BE2C (cell line): Measurements from ENCODE around the gene BBS1.

Source experiments
- DNase-seq: peaks from one replicate; pipeline ENCODE4 v3.0.0-alpha.2; 2020
- H3K27me3 ChIP-seq: fragments of 250-450 bp; sonication (Bioruptor Pico); 2 replicates; pipeline ENCODE4 v1.5.1; 2020; ENCODE audit warnings: mild to moderate bottlenecking
- H3K36me3 ChIP-seq: fragments of 250-450 bp; sonication (Bioruptor Pico); 2 replicates; pipeline ENCODE4 v1.5.1; 2020; ENCODE audit warnings: mild to moderate bottlenecking
- H3K4me1 ChIP-seq: fragments of 250-450 bp; sonication (Bioruptor Pico); 2 replicates; pipeline ENCODE4 v1.5.1; 2020
- H3K4me3 ChIP-seq: 2 replicates; pipeline ENCODE4 v1.5.1; 2011; ENCODE audit warnings: low read depth, low read length
- H3K9me3 ChIP-seq: fragments of 250-450 bp; sonication (Bioruptor Pico); 2 replicates; pipeline ENCODE4 v1.5.1; 2020
- TF ChIP-seq, protein P1 (sequence below): IDR thresholded peaks from 2 replicates; pipeline ENCODE4 v1.5.1; 2012; ENCODE audit warnings: mild to moderate bottlenecking, low read depth, low read length

BBS1 gene

DNA sequence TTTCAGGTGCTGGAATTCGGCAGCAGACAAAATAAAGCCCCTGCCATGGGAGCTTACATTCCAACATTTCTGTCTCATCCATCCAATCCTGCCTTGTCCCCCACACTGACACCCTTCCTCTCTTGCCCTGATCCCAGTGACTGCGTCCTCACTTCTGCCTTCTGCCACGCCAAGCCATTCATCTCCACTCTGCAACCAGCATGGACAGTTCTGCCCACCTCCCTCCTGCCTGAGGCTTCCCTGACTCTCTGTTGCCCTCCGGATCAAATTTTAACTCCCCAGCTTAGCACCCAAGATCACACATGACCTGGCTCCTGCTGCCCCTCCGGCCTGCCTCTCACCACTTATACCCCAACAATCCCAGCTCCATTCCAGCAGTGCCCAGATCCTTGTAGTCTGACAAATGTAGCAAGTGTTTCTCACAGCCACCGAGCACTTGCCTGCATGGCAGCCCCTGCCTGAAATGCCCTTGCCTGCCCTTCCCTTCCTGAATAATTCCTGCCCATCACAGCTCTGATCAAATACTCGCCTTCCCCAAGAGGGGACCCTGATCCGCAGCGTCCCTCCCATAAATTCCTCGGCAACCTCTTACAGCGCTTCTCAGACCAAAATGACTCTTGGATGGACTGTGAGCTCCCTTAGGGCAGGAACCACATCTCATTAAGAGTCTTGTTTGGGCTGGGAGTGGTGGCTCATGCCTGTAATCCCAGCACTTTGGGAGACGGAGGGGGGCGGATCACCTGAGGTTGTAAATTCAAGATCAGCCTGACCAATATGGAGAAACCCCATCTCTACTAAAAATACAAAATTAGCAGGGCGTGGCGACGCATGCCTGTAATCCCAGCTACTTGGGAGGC lies 38.6 kb downstream of the BBS1 start:
- no peak overlapping the region for H3K4me3 ChIP-seq
- DNase-seq: no peak
- TF ChIP-seq, protein P1, sequence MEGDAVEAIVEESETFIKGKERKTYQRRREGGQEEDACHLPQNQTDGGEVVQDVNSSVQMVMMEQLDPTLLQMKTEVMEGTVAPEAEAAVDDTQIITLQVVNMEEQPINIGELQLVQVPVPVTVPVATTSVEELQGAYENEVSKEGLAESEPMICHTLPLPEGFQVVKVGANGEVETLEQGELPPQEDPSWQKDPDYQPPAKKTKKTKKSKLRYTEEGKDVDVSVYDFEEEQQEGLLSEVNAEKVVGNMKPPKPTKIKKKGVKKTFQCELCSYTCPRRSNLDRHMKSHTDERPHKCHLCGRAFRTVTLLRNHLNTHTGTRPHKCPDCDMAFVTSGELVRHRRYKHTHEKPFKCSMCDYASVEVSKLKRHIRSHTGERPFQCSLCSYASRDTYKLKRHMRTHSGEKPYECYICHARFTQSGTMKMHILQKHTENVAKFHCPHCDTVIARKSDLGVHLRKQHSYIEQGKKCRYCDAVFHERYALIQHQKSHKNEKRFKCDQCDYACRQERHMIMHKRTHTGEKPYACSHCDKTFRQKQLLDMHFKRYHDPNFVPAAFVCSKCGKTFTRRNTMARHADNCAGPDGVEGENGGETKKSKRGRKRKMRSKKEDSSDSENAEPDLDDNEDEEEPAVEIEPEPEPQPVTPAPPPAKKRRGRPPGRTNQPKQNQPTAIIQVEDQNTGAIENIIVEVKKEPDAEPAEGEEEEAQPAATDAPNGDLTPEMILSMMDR: no peak

DNA sequence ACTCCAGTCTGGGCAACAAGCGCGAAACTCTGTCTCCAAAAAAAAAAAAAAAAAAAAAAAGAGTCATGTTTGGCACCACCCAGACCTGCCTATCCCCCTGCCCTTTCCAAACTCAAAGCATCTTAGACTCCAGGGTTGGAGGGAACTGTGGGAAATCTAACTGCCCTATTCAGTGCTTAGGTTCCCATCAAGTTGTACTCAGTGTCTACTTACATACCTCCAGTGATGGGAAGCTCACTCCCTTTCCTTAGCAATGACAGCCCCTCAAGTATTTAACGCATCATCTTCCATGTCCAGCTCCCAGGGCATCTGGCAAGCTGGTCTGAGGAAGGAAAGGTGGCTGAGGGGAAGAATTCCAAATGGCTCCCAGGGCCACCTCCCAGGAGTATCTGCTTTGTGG lies 39.3 kb downstream of the BBS1 start:
- TF ChIP-seq, protein P1: no peak
- no peak for DNase-seq
- H3K9me3 ChIP-seq: no peaks in the 10 kb centered on the region
- H3K36me3 ChIP-seq: no peaks in the 10 kb centered on the region
- H3K27me3 ChIP-seq: no peaks in the 10 kb centered on the region
- H3K4me3 ChIP-seq: no peak overlapping the region
- no peaks in the 10 kb centered on the region for H3K4me1 ChIP-seq

More for the DNA sequence above, 38.6 kb downstream of the BBS1 start:
- no peaks in the 10 kb centered on the region; the same call in 1 of the 2 replicates for H3K4me1 ChIP-seq
- H3K27me3 ChIP-seq: no peaks in the 10 kb centered on the region
- no peaks in the 10 kb centered on the region for H3K36me3 ChIP-seq
- no peaks in the 10 kb centered on the region for H3K9me3 ChIP-seq

DNA sequence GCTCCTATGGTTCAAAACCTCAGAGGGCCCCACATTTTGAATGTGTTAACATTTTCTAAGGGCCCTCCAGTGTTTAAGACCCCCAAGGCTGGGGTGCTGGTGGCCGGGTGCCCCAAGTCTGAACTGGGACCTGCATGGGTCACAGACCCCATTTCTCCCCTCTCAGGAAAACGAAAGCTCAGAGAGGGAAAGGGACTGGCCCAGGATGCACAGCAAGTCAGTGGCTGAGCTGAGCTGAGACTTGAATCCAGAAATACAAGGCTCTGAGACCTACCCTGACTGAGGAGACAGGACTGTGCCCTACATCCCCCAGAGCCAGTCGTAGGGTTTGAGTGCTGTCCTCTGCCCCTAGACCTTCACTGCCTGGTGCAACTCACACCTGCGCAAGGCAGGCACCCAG lies 40.5 kb downstream of the BBS1 start:
- no peak overlapping the region for H3K4me3 ChIP-seq
- H3K27me3 ChIP-seq: no peaks in the 10 kb centered on the region
- TF ChIP-seq, protein P1: no peak
- DNase-seq: no peak
- H3K9me3 ChIP-seq: no peaks in the 10 kb centered on the region
- no peaks in the 10 kb centered on the region for H3K4me1 ChIP-seq
- no peaks in the 10 kb centered on the region for H3K36me3 ChIP-seq

DNA sequence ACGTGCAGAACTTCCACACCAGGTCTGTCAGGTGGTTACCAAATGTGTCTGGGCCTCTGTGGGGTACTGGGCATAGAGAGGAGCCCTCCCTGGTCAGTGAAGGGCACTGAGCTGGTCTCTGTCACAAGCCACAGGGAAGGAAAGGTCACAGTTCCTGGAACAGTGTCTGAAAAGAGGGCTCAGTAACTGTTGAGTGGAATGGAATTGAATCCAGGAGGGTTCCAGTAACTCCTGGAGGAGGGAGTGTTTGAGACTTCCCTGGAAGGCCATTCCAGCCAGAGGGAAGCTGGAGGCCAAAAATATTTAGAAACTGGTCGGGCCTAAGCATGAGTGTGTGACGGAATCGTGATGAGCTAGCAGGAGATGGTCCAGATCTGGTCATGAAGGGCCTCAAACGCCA lies 44.2 kb downstream of the BBS1 start:
- H3K4me3 ChIP-seq: no peak overlapping the region
- H3K27me3 ChIP-seq: no peaks in the 10 kb centered on the region
- TF ChIP-seq, protein P1: no peak
- H3K36me3 ChIP-seq: no peaks in the 10 kb centered on the region
- no peaks in the 10 kb centered on the region for H3K9me3 ChIP-seq
- no peaks in the 10 kb centered on the region for H3K4me1 ChIP-seq
- DNase-seq: no peak

DNA sequence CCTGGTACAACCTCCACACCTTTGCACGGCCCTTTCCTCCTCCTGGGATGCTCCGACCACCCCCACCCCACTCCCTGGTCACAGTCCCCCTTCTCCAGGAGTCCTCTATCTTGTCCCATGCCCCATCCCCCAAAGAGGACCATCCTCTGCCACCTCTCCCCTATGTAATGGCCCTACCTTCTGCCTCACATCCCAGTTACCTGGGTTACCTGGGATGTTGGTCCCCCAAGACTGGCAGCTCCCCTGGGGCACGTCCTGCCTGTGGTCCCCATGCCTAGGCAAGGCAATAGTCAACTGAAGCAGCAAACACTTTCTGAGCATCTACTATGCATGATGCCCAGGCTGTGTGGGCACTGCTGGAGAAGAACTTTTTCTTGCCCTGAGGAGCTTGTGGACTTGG lies 45.0 kb downstream of the BBS1 start:
- no peaks in the 10 kb centered on the region for H3K4me1 ChIP-seq
- DNase-seq: no peak
- TF ChIP-seq, protein P1: no peak
- H3K27me3 ChIP-seq: no peaks in the 10 kb centered on the region
- no peak overlapping the region for H3K4me3 ChIP-seq
- H3K9me3 ChIP-seq: no peaks in the 10 kb centered on the region
- no peaks in the 10 kb centered on the region for H3K36me3 ChIP-seq

DNA sequence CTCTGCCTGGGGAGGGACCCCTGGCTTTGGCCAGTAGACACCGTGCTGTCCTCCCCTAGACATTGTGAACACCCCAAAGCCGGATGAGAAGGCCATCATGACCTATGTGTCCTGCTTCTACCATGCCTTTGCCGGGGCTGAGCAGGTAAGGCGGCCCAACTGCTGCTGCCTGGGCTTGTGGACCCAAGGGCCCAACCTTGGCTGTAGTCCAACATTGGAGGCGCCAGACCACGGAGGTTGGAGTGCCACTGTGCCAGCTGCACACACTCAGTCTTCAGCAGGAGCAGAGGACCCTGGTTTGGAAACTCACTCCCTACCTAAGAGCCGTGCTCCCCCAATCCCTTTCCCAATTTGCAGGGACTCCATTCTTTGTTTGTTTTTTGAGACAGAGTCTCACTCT lies 45.7 kb downstream of the BBS1 start:
- TF ChIP-seq, protein P1: no peak
- Histone ChIP-seq H3K27me3 (no peaks in the 10 kb centered on the region), H3K9me3 (no peaks in the 10 kb centered on the region), H3K4me1 (no peaks in the 10 kb centered on the region), H3K36me3 (no peaks in the 10 kb centered on the region), H3K4me3 (no peak overlapping the region)
- no peak for DNase-seq
